Suprapubic skin (tissue), 4 donors: ENCODE data around the gene PLCL1. TPM values are rescaled to one million over a fixed set of nuclear protein-coding genes. Genes with fewer than 3 reads are reported as not detected.

Experiments
- DNase-seq, 2 donors: peaks; one replicate each; pipeline ENCODE4 v3.0.0-alpha.2; 2019; ENCODE audit warnings: low spot score in 2 of 2
- H3K27ac ChIP-seq: fragments of 200-600 bp; sonication (generic); one replicate; pipeline ENCODE4 v1.5.1; 2019
- H3K27me3 ChIP-seq: fragments of 200-600 bp; sonication (generic); one replicate; pipeline ENCODE4 v1.5.1; 2019
- H3K36me3 ChIP-seq: fragments of 200-600 bp; sonication (generic); one replicate; pipeline ENCODE4 v1.5.1; 2019
- H3K4me1 ChIP-seq: fragments of 200-600 bp; sonication (generic); one replicate; pipeline ENCODE4 v1.5.1; 2019
- H3K4me3 ChIP-seq: fragments of 200-600 bp; sonication (generic); one replicate; pipeline ENCODE4 v1.5.1; 2019; ENCODE audit warnings: mild to moderate bottlenecking
- H3K9me3 ChIP-seq: fragments of 200-600 bp; sonication (generic); one replicate; pipeline ENCODE4 v1.5.1; 2019
- EP300 ChIP-seq: sonication (generic); formaldehyde crosslinking; IDR thresholded peaks from one replicate; pipeline ENCODE4 v1.6.1; 2017; ENCODE audit warnings: antibody characterized with exemption
- POLR2A ChIP-seq, 2 donors: fragments of 450-650 bp; IDR thresholded peaks; one replicate each; pipeline ENCODE4 v1.6.1; 2017; ENCODE audit warnings: antibody characterized with exemption in 2 of 2, mild to moderate bottlenecking in 2 of 2, moderate library complexity in 2 of 2
- POLR2AphosphoS5 ChIP-seq, 3 donors: sonication (generic); formaldehyde crosslinking; IDR thresholded peaks; one replicate each; pipeline ENCODE4 v1.6.1; 2017; ENCODE audit warnings: antibody characterized with exemption in 3 of 3
- WGBS: methylation state at CpG from one replicate; pipeline ENCODE4 v1.1.5; 2018; 5-methylcytosine and 5-hydroxymethylcytosine counted together
- total RNA-seq, 4 donors: library from RNA; depleted of rRNA; stranded (reverse); fragments of >200 nt; gene quantifications; one replicate each; pipeline ENCODE4 v1.1.0, GENCODE V29; 2016
- TF ChIP-seq, protein P1 (sequence below), 2 donors: fragments of 200-600 bp in 1 of 2; fragments of 450-650 bp in 1 of 2; sonication (generic) in 1 of 2; IDR thresholded peaks; one replicate each; pipeline ENCODE4 v1.5.1; 2016 to 2019; ENCODE audit warnings: antibody characterized with exemption in 2 of 2, mild to moderate bottlenecking in 1 of 2, moderate library complexity in 1 of 2

PLCL1 gene
- total RNA-seq, 4 donors from 2014 or later: 2.4 to 2.6 (median 2.5) TPM

DNA sequence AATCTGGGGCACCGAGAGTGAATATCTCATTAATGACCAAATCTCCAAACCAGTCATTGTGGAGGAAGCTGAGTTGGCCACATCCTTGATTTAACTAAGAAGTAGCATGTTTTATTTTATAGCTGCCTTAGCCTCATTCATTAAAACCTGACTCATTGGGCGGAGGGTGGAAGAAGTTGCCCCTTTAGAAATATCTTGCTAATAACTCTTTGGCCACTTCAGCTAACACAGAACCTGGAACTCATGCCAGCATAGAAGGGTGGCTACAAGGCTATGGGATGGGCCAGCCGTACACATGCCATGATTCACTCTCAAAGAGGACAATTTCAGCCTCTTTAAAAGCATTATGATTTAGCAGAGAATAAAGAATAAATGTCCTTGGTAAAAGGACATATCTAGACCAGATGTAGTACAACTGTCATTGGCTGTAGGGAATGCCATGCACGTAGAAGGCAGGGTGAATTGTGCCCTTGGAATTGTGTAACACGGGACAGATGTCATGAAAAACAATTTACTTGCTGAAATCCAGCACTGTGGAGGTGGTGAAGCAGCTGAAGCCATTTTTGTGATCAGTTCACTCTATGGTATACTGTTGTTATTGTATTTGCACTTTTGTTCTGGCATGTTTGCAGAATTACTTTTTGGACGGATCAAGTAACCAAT lies 330.0 kb downstream of the PLCL1 start:
- no peak overlapping the region for H3K27ac ChIP-seq
- H3K4me1 ChIP-seq: no peaks in the 10 kb centered on the region

DNA sequence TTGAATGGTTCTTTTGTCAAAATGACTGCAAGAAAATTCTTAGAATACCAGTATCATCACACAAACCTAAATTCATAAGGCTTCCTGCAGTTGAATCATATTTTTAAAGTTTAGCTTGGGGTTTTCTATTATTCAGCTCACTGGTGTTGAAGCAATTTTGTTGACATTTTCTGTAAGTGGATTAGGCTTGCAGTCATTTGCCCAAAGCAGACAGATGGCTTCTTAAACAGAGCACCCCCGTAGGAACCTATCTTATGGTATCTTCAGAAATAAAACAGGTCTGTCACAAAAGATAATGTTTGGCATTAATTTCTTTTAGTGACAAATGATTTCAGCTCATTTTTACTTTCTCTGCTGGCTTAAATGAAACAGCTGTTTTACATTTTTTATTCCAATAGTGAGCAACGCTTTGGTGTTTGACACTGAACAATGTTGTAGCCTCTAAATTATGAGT lies 331.1 kb downstream of the PLCL1 start:
- 44% methylated on average over 2 of the region's 2 CpGs for WGBS
- no peak for DNase-seq
- H3K27me3 ChIP-seq: no peaks in the 10 kb centered on the region

More for the DNA sequence above, 330.0 kb downstream of the PLCL1 start:
- H3K36me3 ChIP-seq: no peaks in the 10 kb centered on the region
- no peak for DNase-seq
- TF ChIP-seq, protein P1, sequence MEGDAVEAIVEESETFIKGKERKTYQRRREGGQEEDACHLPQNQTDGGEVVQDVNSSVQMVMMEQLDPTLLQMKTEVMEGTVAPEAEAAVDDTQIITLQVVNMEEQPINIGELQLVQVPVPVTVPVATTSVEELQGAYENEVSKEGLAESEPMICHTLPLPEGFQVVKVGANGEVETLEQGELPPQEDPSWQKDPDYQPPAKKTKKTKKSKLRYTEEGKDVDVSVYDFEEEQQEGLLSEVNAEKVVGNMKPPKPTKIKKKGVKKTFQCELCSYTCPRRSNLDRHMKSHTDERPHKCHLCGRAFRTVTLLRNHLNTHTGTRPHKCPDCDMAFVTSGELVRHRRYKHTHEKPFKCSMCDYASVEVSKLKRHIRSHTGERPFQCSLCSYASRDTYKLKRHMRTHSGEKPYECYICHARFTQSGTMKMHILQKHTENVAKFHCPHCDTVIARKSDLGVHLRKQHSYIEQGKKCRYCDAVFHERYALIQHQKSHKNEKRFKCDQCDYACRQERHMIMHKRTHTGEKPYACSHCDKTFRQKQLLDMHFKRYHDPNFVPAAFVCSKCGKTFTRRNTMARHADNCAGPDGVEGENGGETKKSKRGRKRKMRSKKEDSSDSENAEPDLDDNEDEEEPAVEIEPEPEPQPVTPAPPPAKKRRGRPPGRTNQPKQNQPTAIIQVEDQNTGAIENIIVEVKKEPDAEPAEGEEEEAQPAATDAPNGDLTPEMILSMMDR (IDR thresholded peaks at IDR 0.05): no peak
- TF ChIP-seq EP300: no peak
- no peak for TF ChIP-seq POLR2A (IDR thresholded peaks at IDR 0.05)
- TF ChIP-seq POLR2AphosphoS5 (IDR thresholded peaks at IDR 0.05): no peak
- no peaks in the 10 kb centered on the region for H3K27me3 ChIP-seq
- 71% methylated on average over 6 of the region's 6 CpGs for WGBS
- H3K9me3 ChIP-seq: no peaks in the 10 kb centered on the region
- H3K4me3 ChIP-seq: no peak overlapping the region

DNA sequence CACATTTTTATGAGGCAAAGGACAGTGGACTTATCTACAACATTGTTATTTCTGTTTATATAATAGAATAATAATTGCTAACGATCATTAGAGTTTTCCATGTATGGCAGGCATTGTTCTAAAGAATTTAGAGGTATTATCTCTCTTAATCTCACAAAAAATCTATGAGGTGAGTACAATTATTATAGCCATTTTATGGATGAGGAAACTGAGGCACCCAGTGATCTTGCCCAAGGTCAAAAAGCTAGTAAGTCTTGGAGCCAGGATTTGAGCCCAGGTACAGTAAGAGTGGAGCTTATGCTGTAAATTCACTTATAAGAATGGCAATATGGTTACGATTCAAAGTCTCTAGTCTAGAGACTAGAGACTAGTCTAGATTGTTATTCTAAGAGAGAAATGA lies 331.7 kb downstream of the PLCL1 start:
- Histone ChIP-seq H3K27me3 (no peaks in the 10 kb centered on the region), H3K27ac (no peak overlapping the region), H3K9me3 (no peaks in the 10 kb centered on the region), H3K36me3 (no peaks in the 10 kb centered on the region), H3K4me3 (no peak overlapping the region), H3K4me1 (no peaks in the 10 kb centered on the region)
- no peak for TF ChIP-seq POLR2AphosphoS5 (IDR thresholded peaks at IDR 0.05)
- no peak for TF ChIP-seq EP300
- TF ChIP-seq, protein P1 (IDR thresholded peaks at IDR 0.05): no peak
- no peak for TF ChIP-seq POLR2A (IDR thresholded peaks at IDR 0.05)
- 91% methylated on average over 2 of the region's 2 CpGs for WGBS
- DNase-seq: no peak

More for the DNA sequence above, 331.1 kb downstream of the PLCL1 start:
- TF ChIP-seq, protein P1 (IDR thresholded peaks at IDR 0.05): no peak
- TF ChIP-seq POLR2AphosphoS5 (IDR thresholded peaks at IDR 0.05) (no peak), POLR2A (IDR thresholded peaks at IDR 0.05) (no peak), EP300 (no peak)
- no peak overlapping the region for H3K27ac ChIP-seq
- no peaks in the 10 kb centered on the region for H3K36me3 ChIP-seq
- H3K4me1 ChIP-seq: no peaks in the 10 kb centered on the region
- no peaks in the 10 kb centered on the region for H3K9me3 ChIP-seq
- no peak overlapping the region for H3K4me3 ChIP-seq

DNA sequence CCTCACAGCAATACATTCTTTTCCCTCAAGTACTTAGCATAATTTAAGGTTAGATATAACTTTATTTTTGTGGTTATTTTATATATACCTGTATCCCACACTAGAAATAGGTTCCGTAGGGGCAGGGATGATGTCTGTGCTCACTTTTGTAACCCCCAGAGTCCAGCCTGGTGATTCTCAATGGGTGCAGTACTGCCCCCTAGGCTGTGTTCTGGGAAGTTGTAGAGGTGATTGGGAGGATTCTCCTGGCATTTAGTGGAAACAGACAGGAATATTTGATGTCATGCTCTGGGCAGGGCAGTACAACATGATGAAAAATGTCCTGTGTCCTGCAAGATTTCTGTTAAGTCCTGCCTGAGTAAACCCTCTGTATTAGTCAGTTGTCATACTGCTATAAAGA lies 333.3 kb downstream of the PLCL1 start:
- Histone ChIP-seq H3K27ac (no peak overlapping the region), H3K4me1 (no peaks in the 10 kb centered on the region), H3K4me3 (no peak overlapping the region), H3K36me3 (no peaks in the 10 kb centered on the region), H3K9me3 (no peaks in the 10 kb centered on the region), H3K27me3 (no peaks in the 10 kb centered on the region)
- no peak for DNase-seq
- TF ChIP-seq EP300 (no peak), POLR2AphosphoS5 (IDR thresholded peaks at IDR 0.05) (no peak), POLR2A (IDR thresholded peaks at IDR 0.05) (no peak)
- TF ChIP-seq, protein P1 (IDR thresholded peaks at IDR 0.05): no peak
- 96% methylated on average over 1 of the region's 1 CpG for WGBS

DNA sequence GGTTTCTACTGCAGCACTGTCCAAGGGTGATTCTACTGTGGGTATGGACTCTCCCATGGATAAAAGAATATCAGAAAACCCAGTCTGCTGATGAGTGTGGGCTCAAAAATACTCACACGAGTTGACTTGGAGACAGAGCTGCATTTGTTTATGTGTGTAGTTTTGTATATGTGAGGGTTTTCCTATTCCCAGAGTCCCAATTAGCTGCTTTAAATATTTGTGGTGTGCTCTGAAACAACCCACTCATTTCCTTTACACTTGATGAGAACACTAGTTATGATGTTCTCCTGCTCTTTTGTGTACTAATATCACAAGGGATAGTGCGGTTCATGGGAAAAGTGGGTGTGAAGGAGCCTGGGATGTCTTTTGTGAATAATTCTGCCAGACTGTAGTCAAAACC lies 337.3 kb downstream of the PLCL1 start:
- no peak for DNase-seq
- Histone ChIP-seq H3K4me1 (no peaks in the 10 kb centered on the region), H3K9me3 (no peaks in the 10 kb centered on the region), H3K27ac (no peak overlapping the region), H3K4me3 (no peak overlapping the region), H3K36me3 (no peaks in the 10 kb centered on the region), H3K27me3 (no peaks in the 10 kb centered on the region)
- 75% methylated on average over 2 of the region's 2 CpGs for WGBS
- TF ChIP-seq POLR2AphosphoS5 (IDR thresholded peaks at IDR 0.05): no peak
- TF ChIP-seq EP300: no peak
- no peak for TF ChIP-seq POLR2A (IDR thresholded peaks at IDR 0.05)
- TF ChIP-seq, protein P1 (IDR thresholded peaks at IDR 0.05): no peak
